Smooth muscle cell (in vitro differentiated cells): ENCODE results near the gene USE1. TPM values are rescaled to one million over a fixed set of nuclear protein-coding genes. Genes with fewer than 3 reads are reported as not detected.

Experiments used
- DNase-seq: peaks from one replicate; lab custom pipeline; 2025; ENCODE audit not compliant: unreplicated experiment; lab: John Stamatoyannopoulos, UW
- H2AFZ ChIP-seq: fragments of 200-600 bp; sonication (generic); 2 replicates; pipeline ENCODE4 v1.6.0; 2016; ENCODE audit warnings: antibody characterized with exemption, low read depth, mild to moderate bottlenecking
- H3F3A ChIP-seq: fragments of 200-600 bp; sonication (generic); 2 replicates; pipeline ENCODE4 v1.6.0; 2017; ENCODE audit warnings: antibody characterized with exemption, low read depth
- H3K27ac ChIP-seq: fragments of 200-600 bp; sonication (generic); 2 replicates; pipeline ENCODE4 v1.5.1; 2016; ENCODE audit warnings: low read depth, mild to moderate bottlenecking
- H3K27me3 ChIP-seq: fragments of 200-600 bp; sonication (generic); 2 replicates; pipeline ENCODE4 v1.6.1; 2016; ENCODE audit warnings: low read depth, mild to moderate bottlenecking
- H3K36me3 ChIP-seq: fragments of 200-600 bp; sonication (generic); 2 replicates; pipeline ENCODE4 v1.5.1; 2016; ENCODE audit warnings: low read depth
- H3K4me1 ChIP-seq: fragments of 200-600 bp; sonication (generic); 2 replicates; pipeline ENCODE4 v1.5.1; 2016; ENCODE audit warnings: low read depth
- H3K4me2 ChIP-seq: fragments of 200-600 bp; sonication (generic); 2 replicates; pipeline ENCODE4 v1.6.0; 2016; ENCODE audit warnings: mild to moderate bottlenecking
- H3K4me3 ChIP-seq: fragments of 200-600 bp; sonication (generic); 2 replicates; pipeline ENCODE4 v1.5.1; 2016; ENCODE audit warnings: mild to moderate bottlenecking
- H3K79me2 ChIP-seq: fragments of 200-600 bp; sonication (generic); 2 replicates; pipeline ENCODE4 v1.6.0; 2016; ENCODE audit warnings: low read depth, mild to moderate bottlenecking
- H3K9ac ChIP-seq: fragments of 200-600 bp; sonication (generic); 2 replicates; pipeline ENCODE4 v1.6.0; 2016; ENCODE audit warnings: low read depth
- H3K9me3 ChIP-seq: fragments of 200-600 bp; sonication (generic); replicated peaks from 2 replicates; pipeline ENCODE4 v1.5.1; 2016; ENCODE audit warnings: low read depth
- H4K20me1 ChIP-seq: fragments of 200-600 bp; sonication (generic); 2 replicates; pipeline ENCODE4 v1.6.0; 2016; ENCODE audit warnings: low read depth
- WGBS: methylation state at CpG from one replicate; pipeline ENCODE4 v1.1.7; 2016; ENCODE audit warnings: low lambda C conversion rate; 5-methylcytosine and 5-hydroxymethylcytosine counted together
- polyA plus RNA-seq: library from polyadenylated mRNA; unstranded; fragments of >200 nt; fragmentation: Nextera tagmentation; extraction: Ambion mirVana; gene quantifications from 2 replicates; pipeline ENCODE4 v1.2.1, GENCODE V29; 2016
- total RNA-seq: library from RNA; depleted of rRNA; stranded (reverse); fragments of >200 nt; gene quantifications from 2 replicates; pipeline ENCODE4 v1.2.3, GENCODE V29; 2014
- TF ChIP-seq, protein P1 (sequence below): fragments of 200-600 bp; sonication (generic); IDR thresholded peaks from 2 replicates; pipeline ENCODE4 v1.5.1; 2017; ENCODE audit warnings: borderline replicate concordance, mild to moderate bottlenecking, antibody characterized with exemption; ENCODE audit not compliant: insufficient read depth, poor library complexity, severe bottlenecking

The USE1 gene
- total and polyA plus RNA-seq, 2 experiments from 2014 or later, result 16.4 to 28.8 TPM

DNA sequence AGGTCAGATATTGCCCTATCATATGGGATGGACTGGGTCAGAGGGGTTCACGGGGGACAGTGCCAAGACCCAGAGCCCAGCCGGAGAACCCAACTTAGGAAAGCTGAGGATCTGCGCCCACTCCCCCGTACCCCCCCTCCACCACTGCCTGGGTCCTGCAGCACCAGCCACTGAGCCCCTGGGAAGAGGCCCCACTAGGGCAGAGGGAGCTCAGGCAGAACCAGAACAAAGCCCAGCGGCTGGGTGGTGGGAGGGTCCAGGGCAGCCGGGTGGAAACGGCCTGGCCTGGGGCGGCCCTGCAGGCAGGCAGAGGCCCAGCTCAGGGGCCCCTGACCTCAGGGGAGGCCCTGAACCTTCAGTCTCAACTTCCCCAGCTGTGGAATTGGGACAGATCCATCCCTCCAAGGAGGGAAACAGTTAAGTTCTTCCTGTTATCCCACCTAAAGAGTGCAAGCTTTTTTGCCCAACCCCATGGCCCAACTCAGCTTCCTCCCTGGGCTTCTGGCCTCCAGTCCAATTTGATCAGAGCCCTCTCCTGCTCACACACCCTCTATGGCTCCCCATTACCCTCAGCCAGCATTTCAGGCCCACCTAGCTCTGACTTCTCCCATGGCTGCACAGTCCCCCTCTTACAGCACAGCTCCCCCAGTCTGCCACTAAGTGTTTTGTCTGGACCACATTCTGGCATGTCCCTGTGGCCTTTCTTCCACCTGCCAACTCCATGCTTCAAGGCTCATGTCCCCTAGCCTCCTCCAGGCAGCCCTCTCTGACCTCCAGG lies 27.5 kb downstream of the USE1 start:
- 54% methylated on average over 6 of the region's 8 CpGs for WGBS
- DNase-seq, result no peak
- Histone ChIP-seq H3F3A (peaks cover 17% of the 10 kb centered on the region), H3K4me1 (peaks cover 11% of the 10 kb centered on the region), H3K4me3 (peak overlapping the region; percentile 67), H4K20me1 (peaks cover 66% of the 10 kb centered on the region), H3K4me2 (peak overlapping the region; percentile 86), H2AFZ (no peak overlapping the region), H3K27ac (no peak overlapping the region), H3K9ac (no peak overlapping the region), H3K36me3 (no peaks in the 10 kb centered on the region), H3K9me3 (no peaks in the 10 kb centered on the region), H3K79me2 (peaks cover 67% of the 10 kb centered on the region), H3K27me3 (no peaks in the 10 kb centered on the region)
- TF ChIP-seq, protein P1, sequence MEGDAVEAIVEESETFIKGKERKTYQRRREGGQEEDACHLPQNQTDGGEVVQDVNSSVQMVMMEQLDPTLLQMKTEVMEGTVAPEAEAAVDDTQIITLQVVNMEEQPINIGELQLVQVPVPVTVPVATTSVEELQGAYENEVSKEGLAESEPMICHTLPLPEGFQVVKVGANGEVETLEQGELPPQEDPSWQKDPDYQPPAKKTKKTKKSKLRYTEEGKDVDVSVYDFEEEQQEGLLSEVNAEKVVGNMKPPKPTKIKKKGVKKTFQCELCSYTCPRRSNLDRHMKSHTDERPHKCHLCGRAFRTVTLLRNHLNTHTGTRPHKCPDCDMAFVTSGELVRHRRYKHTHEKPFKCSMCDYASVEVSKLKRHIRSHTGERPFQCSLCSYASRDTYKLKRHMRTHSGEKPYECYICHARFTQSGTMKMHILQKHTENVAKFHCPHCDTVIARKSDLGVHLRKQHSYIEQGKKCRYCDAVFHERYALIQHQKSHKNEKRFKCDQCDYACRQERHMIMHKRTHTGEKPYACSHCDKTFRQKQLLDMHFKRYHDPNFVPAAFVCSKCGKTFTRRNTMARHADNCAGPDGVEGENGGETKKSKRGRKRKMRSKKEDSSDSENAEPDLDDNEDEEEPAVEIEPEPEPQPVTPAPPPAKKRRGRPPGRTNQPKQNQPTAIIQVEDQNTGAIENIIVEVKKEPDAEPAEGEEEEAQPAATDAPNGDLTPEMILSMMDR, result no peak

DNA sequence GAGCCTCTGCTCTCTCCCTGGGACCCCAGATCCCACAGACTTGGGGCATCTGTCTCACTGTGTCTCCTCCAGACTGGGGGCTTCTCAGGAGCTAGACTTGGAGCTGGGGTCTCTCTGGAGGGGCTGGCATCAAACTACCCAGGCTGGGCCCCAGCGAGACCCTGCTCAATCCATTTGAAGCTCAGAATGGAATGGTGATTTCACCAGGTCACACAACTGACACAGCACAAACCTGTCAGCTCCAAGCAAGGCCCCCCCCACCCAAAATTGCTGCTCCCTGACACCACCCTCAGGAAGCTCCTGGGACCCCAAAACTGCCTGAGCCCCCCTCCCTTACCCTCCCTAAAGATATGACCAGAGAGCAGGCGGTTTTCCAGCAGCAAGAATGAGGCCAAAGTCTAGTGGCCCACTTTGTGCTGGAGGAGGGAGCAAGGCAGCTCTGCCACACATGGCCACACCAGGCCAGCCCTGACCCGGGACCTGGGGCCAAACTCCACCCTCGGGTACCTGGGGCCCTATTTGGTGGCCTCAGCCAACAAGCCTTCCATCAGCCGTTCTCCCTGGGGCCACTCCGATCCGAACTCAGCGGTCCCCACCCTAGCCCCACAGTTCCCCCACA lies 28.2 kb downstream of the USE1 start:
- H3K79me2 ChIP-seq, result peaks cover 62% of the 10 kb centered on the region
- TF ChIP-seq, protein P1, result no peak
- WGBS, result 29% methylated on average over 8 of the region's 8 CpGs

DNA sequence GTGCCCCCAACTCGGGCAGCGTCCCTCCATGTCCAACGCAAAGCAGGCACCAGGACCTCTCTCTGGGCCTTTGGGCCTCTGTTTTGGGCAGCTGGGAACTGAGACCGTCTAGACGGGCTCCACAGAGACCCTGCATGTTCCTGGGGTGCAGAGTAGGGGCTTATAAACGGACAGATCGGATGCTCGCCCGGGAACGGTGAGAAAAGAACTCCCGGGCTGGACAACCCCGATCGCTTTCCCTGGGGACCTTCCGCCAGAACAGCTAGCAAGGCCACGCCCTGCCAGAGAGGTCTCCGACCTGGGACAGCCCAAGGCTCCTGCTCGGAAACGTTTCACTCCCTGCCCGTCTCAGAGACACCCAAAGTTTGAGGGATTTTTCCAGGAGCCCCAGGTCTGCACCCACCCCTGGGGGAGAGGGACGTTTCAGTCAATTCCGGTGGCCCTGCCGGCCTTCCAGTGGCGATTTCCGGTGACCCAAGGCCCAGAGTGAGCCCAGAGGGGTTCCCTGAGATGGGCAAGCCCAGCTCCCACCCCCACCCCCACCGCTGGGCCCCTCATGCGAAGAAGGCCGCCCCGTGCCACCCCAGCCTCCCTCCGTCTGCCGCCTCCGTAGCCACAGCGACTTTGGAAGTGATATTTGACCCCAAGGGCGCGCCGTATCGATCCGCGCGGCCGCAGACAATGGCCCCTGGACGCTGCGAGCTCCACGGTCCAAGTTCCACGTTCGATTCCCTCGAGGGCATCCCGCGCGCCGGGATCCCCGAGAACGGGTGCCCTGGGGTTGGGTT lies 28.9 kb downstream of the USE1 start:
- peaks cover 24% of the 10 kb centered on the region for H3K4me1 ChIP-seq
- no peaks in the 10 kb centered on the region for H3K36me3 ChIP-seq
- H2AFZ ChIP-seq, result peak overlapping the region; percentile 5
- DNase-seq, result no peak
- H3K27ac ChIP-seq, result peak overlapping the region; percentile 14
- H3K4me3 ChIP-seq, result peak overlapping the region; percentile 67
- H3K79me2 ChIP-seq, result peaks cover 55% of the 10 kb centered on the region
- H3K27me3 ChIP-seq, result no peaks in the 10 kb centered on the region
- peak overlapping the region; percentile 19 for H3K9ac ChIP-seq
- H3K9me3 ChIP-seq, result no peaks in the 10 kb centered on the region
- WGBS, result 2% methylated on average over 41 of the region's 52 CpGs
- peaks cover 4% of the 10 kb centered on the region for H3F3A ChIP-seq
- TF ChIP-seq, protein P1, result no peak
- H4K20me1 ChIP-seq, result peaks cover 52% of the 10 kb centered on the region
- peak overlapping the region; percentile 86 for H3K4me2 ChIP-seq

More for the DNA sequence above, 28.2 kb downstream of the USE1 start:
- no peak for DNase-seq
- peak overlapping the region; percentile 14 for H3K27ac ChIP-seq
- peak overlapping the region; percentile 67 for H3K4me3 ChIP-seq
- H3K27me3 ChIP-seq, result no peaks in the 10 kb centered on the region
- H3K4me1 ChIP-seq, result peaks cover 18% of the 10 kb centered on the region
- peak overlapping the region; percentile 86 for H3K4me2 ChIP-seq
- H3K36me3 ChIP-seq, result no peaks in the 10 kb centered on the region
- H2AFZ ChIP-seq, result no peak overlapping the region
- H4K20me1 ChIP-seq, result peaks cover 59% of the 10 kb centered on the region
- H3F3A ChIP-seq, result peaks cover 10% of the 10 kb centered on the region
- no peaks in the 10 kb centered on the region for H3K9me3 ChIP-seq
- H3K9ac ChIP-seq, result peak overlapping the region; percentile 19
